ENCODE results near the gene TP53AIP1.

The TP53AIP1 gene

GRCh38 chr11:128942817-128943427 lies at the start of gene TP53AIP1:
Gene TP53AIP1 (minus strand): TSS chr11:128942871. CDS start chr11:128937818, 5,053 bp downstream.
- DNase-seq (ENCODE audit: low spot score) = no peak
- H3K27ac ChIP-seq = no peak within 1 kb of the TSS
- TF ChIP-seq CTCF (IDR thresholded peaks at IDR 0.05) = no peak
- H3K4me3 ChIP-seq = no peak within 1 kb of the TSS

GRCh38 chr11:128988242-128988970 lies 45.7 kb upstream of the TP53AIP1 start:
- no peak for TF ChIP-seq CTCF (IDR thresholded peaks at IDR 0.05)
- no peak for DNase-seq (ENCODE audit: low spot score)
- Histone ChIP-seq H3K4me3 (no peak overlapping the region), H3K27ac (no peak overlapping the region)

GRCh38 chr11:128985880-128986279 lies 43.2 kb upstream of the TP53AIP1 start:
- Histone ChIP-seq H3K4me3 (no peak overlapping the region), H3K27ac (no peak overlapping the region)
- TF ChIP-seq CTCF (IDR thresholded peaks at IDR 0.05) = no peak
- DNase-seq (ENCODE audit: low spot score) = no peak

GRCh38 chr11:128983023-128983422 lies 40.4 kb upstream of the TP53AIP1 start:
- TF ChIP-seq CTCF (IDR thresholded peaks at IDR 0.05) = no peak
- Histone ChIP-seq H3K27ac (no peak overlapping the region), H3K4me3 (no peak overlapping the region)
- DNase-seq (ENCODE audit: low spot score) = no peak

- H3K4me3 ChIP-seq = no peak overlapping the region
- TF ChIP-seq CTCF (IDR thresholded peaks at IDR 0.05) = no peak
- H3K27ac ChIP-seq = no peak overlapping the region
- DNase-seq (ENCODE audit: low spot score) = no peak
Measured at GRCh38 chr11:128981254-128981653, 38.6 kb upstream of the TP53AIP1 start.

- no peak for DNase-seq (ENCODE audit: low spot score)
- no peak overlapping the region for H3K4me3 ChIP-seq
- H3K27ac ChIP-seq = no peak overlapping the region
- no peak for TF ChIP-seq CTCF (IDR thresholded peaks at IDR 0.05)
Measured at GRCh38 chr11:128970598-128971190, 28.0 kb upstream of the TP53AIP1 start.
